ENCODE measurements around the gene DRAM2.

The DRAM2 gene

DNA sequence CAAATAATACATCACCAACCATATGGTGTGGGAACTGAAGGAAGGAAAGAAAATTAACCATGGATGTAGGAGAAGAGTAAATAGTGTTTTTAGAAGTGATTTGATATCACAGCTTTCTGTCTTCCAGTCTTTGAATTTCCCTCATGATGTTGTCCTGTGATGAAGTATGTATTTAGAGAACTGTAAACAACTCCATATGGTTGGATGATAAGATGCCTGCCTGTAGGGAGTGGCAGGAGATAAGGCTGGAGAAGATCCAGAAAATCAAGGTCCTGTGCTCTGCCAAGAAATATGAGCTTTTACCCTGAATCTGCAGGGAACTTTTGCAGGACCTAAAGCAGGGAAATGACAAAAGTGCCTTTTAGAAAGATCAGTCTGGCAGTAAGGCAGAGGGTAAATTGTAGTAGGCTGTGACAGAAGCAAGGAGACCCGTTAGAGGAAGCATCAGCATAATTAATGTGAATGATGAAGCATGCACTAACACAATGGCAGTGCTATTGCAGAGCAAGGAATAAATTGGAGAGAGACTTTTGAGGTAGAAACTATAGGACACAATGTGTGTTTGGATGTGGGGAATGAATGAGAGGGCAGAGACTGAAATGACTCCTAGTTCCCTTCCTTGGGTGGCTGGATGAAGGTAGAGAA is 22.1 kb upstream of the DRAM2 start:
- no peak for DNase-seq (ENCODE audit: low spot score)
- no peaks in the 10 kb centered on the region for H3K27me3 ChIP-seq (ENCODE audit: control insufficient read depth in 3 of 3, insufficient read depth in 3 of 3, low read depth in 1 of 3, low read length in 3 of 3)
- H3K23ac ChIP-seq (ENCODE audit: low read depth, low read length, poor library complexity), result no peak overlapping the region
- H3K14ac ChIP-seq (ENCODE audit: low read length), result no peak overlapping the region
- H2AFZ ChIP-seq (ENCODE audit: low read length), result no peak overlapping the region
- no peak overlapping the region for H2BK12ac ChIP-seq (ENCODE audit: low read length)
- H3K18ac ChIP-seq (ENCODE audit: low read length), result no peak overlapping the region
- no peak overlapping the region for H4K91ac ChIP-seq (ENCODE audit: low read depth, low read length, poor library complexity)
- H3K27ac ChIP-seq (replicated peaks; ENCODE audit: low read length), result no peak overlapping the region
- no peak overlapping the region for H4K8ac ChIP-seq (ENCODE audit: low read depth, low read length)
- no peak overlapping the region for H3K9ac ChIP-seq (ENCODE audit: low read depth, low read length, poor library complexity)
- H3K4ac ChIP-seq (ENCODE audit: low read length), result no peak overlapping the region
- no peaks in the 10 kb centered on the region for H3K9me3 ChIP-seq (replicated peaks in 1 of 2; ENCODE audit: control insufficient read depth in 2 of 2, insufficient read depth in 1 of 2, low read depth in 1 of 2, low read length in 2 of 2)
- no peak overlapping the region for H2BK15ac ChIP-seq (ENCODE audit: low read length)
- peaks cover 2 to 68% of the 10 kb centered on the region in 2 donors for H3K36me3 ChIP-seq (replicated peaks in 1 of 2; ENCODE audit: control insufficient read depth in 2 of 2, insufficient read depth in 2 of 2, low read length in 2 of 2)
- no peak overlapping the region for H2AK5ac ChIP-seq (ENCODE audit: low read depth, low read length)
- no peak overlapping the region for H2BK120ac ChIP-seq (ENCODE audit: low read depth, low read length)
- H3K79me1 ChIP-seq (ENCODE audit: low read depth, low read length), result no peaks in the 10 kb centered on the region
- H2BK5ac ChIP-seq (ENCODE audit: low read length), result no peak overlapping the region
- WGBS, 2 donors (ENCODE audit: extremely low coverage in 2 of 2, insufficient read length in 2 of 2, insufficient replicate concordance in 1 of 2), result no CpG with 5 or more reads among the region's 1 CpG
- H3K4me1 ChIP-seq (ENCODE audit: control insufficient read depth in 2 of 2, insufficient read depth in 1 of 2, low read depth in 1 of 2, low read length in 2 of 2), result no peaks in the 10 kb centered on the region
- H3K4me2 ChIP-seq (ENCODE audit: insufficient read depth, low read length, poor library complexity, severe bottlenecking), result no peak overlapping the region
- no peak overlapping the region for H3K4me3 ChIP-seq (ENCODE audit: low read length in 2 of 2)

DNA sequence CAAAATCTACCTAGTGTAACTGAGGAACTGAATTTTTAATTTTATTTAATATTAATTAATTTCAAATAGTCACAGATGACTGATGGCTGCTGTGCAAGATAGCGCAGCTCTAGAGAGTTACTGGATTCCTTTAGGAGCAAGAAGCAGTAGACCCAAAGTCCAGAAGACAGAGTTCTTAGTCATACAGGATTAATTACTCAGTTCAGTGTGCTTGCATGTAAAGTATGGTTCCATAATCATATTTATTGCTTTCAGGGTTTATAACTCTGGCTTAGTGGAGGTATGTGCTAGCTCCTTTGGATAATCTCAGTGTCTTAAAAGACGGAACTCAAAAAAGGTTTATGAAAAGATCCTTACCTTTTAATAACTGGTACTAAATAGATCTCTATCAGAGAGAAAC is 17.5 kb upstream of the DRAM2 start:
- Histone ChIP-seq H3K79me1 (ENCODE audit: low read depth, low read length) (no peaks in the 10 kb centered on the region), H2AFZ (ENCODE audit: low read length) (no peak overlapping the region), H2BK120ac (ENCODE audit: low read depth, low read length) (no peak overlapping the region), H3K27ac (replicated peaks; ENCODE audit: low read length) (no peak overlapping the region), H3K4me2 (ENCODE audit: insufficient read depth, low read length, poor library complexity, severe bottlenecking) (no peak overlapping the region), H3K4me1 (ENCODE audit: control insufficient read depth in 2 of 2, insufficient read depth in 1 of 2, low read depth in 1 of 2, low read length in 2 of 2) (no peaks in the 10 kb centered on the region), H3K36me3 (replicated peaks in 1 of 2; ENCODE audit: control insufficient read depth in 2 of 2, insufficient read depth in 2 of 2, low read length in 2 of 2) (peaks cover 7 to 85% of the 10 kb centered on the region in 2 donors), H2BK15ac (ENCODE audit: low read length) (no peak overlapping the region), H3K23ac (ENCODE audit: low read depth, low read length, poor library complexity) (no peak overlapping the region), H2BK12ac (ENCODE audit: low read length) (no peak overlapping the region), H3K27me3 (ENCODE audit: control insufficient read depth in 3 of 3, insufficient read depth in 3 of 3, low read depth in 1 of 3, low read length in 3 of 3) (no peaks in the 10 kb centered on the region), H3K14ac (ENCODE audit: low read length) (no peak overlapping the region), H4K91ac (ENCODE audit: low read depth, low read length, poor library complexity) (no peak overlapping the region), H3K9me3 (replicated peaks in 1 of 2; ENCODE audit: control insufficient read depth in 2 of 2, insufficient read depth in 1 of 2, low read depth in 1 of 2, low read length in 2 of 2) (peaks cover 0 to 21% of the 10 kb centered on the region in 2 donors), H2AK5ac (ENCODE audit: low read depth, low read length) (no peak overlapping the region), H4K8ac (ENCODE audit: low read depth, low read length) (no peak overlapping the region), H2BK5ac (ENCODE audit: low read length) (no peak overlapping the region), H3K4me3 (ENCODE audit: low read length in 2 of 2) (no peak overlapping the region), H3K9ac (ENCODE audit: low read depth, low read length, poor library complexity) (no peak overlapping the region), H3K18ac (ENCODE audit: low read length) (no peak overlapping the region), H3K4ac (ENCODE audit: low read length) (no peak overlapping the region)
- no peak for DNase-seq (ENCODE audit: low spot score)
- WGBS, 2 donors (ENCODE audit: extremely low coverage in 2 of 2, insufficient read length in 2 of 2, insufficient replicate concordance in 1 of 2), result no CpG with 5 or more reads among the region's 2 CpGs

DNA sequence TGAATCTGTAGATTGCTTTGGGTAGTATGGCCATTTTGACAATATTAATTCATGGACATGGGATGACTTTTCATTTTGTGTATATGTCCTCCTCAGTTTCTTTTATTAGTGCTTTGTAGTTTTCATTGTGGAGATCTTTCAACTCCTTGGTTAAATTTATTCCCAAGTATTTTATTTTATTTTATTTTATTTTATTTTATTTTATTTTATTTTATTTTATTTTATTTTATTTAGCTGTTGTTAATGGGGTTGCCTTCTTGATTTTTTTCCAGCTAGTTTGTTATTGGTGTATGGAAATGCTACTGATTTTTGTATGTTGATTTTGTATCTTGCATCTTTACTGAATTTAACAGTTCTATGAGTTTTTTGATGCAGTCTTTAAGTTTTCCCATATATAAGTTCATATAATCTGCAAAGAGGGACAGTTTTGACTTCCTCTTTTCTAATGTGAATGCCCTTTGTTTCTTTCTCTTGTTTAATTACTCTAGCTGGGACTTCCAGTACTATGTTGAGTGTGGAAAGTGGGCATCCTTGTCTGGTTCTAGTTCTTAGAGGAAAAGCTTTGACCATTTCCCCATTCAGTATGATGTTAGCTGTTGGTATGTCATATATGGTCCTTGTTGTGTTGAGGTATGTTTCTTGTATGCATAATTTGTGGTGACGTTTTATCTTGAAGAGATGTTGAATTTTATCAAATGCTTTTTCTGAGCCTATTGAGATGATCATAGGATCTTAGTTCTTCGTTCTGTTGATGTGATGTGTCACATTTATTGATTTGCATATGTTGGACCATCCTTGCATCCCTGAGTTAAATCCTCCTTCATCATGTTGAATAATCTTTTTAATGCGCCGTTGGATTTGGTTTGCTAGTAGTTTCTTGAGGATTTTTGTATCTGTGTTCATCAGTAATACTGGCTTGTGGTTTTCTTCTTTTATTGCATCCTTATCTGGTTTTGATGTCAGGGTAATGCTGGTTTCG is 14.4 kb upstream of the DRAM2 start:
- Histone ChIP-seq H2BK12ac (ENCODE audit: low read length) (no peak overlapping the region), H3K79me1 (ENCODE audit: low read depth, low read length) (peaks cover 2% of the 10 kb centered on the region), H3K4me2 (ENCODE audit: insufficient read depth, low read length, poor library complexity, severe bottlenecking) (no peak overlapping the region), H3K18ac (ENCODE audit: low read length) (no peak overlapping the region), H3K36me3 (replicated peaks in 1 of 2; ENCODE audit: control insufficient read depth in 2 of 2, insufficient read depth in 2 of 2, low read length in 2 of 2) (peaks cover 9 to 85% of the 10 kb centered on the region in 2 donors), H2BK120ac (ENCODE audit: low read depth, low read length) (no peak overlapping the region), H4K91ac (ENCODE audit: low read depth, low read length, poor library complexity) (no peak overlapping the region), H3K4ac (ENCODE audit: low read length) (no peak overlapping the region), H2AK5ac (ENCODE audit: low read depth, low read length) (no peak overlapping the region), H3K4me1 (ENCODE audit: control insufficient read depth in 2 of 2, insufficient read depth in 1 of 2, low read depth in 1 of 2, low read length in 2 of 2) (no peaks in the 10 kb centered on the region), H4K8ac (ENCODE audit: low read depth, low read length) (no peak overlapping the region), H2BK15ac (ENCODE audit: low read length) (no peak overlapping the region), H3K14ac (ENCODE audit: low read length) (no peak overlapping the region), H3K9ac (ENCODE audit: low read depth, low read length, poor library complexity) (no peak overlapping the region), H3K27me3 (ENCODE audit: control insufficient read depth in 3 of 3, insufficient read depth in 3 of 3, low read depth in 1 of 3, low read length in 3 of 3) (no peaks in the 10 kb centered on the region), H3K9me3 (replicated peaks in 1 of 2; ENCODE audit: control insufficient read depth in 2 of 2, insufficient read depth in 1 of 2, low read depth in 1 of 2, low read length in 2 of 2) (peaks cover 0 to 21% of the 10 kb centered on the region in 2 donors), H2AFZ (ENCODE audit: low read length) (no peak overlapping the region), H2BK5ac (ENCODE audit: low read length) (no peak overlapping the region), H3K4me3 (ENCODE audit: low read length in 2 of 2) (no peak overlapping the region), H3K27ac (replicated peaks; ENCODE audit: low read length) (no peak overlapping the region), H3K23ac (ENCODE audit: low read depth, low read length, poor library complexity) (no peak overlapping the region)
- DNase-seq (ENCODE audit: low spot score), result no peak
- WGBS, 2 donors (ENCODE audit: extremely low coverage in 2 of 2, insufficient read length in 2 of 2, insufficient replicate concordance in 1 of 2), result no CpG with 5 or more reads among the region's 5 CpGs

DNA sequence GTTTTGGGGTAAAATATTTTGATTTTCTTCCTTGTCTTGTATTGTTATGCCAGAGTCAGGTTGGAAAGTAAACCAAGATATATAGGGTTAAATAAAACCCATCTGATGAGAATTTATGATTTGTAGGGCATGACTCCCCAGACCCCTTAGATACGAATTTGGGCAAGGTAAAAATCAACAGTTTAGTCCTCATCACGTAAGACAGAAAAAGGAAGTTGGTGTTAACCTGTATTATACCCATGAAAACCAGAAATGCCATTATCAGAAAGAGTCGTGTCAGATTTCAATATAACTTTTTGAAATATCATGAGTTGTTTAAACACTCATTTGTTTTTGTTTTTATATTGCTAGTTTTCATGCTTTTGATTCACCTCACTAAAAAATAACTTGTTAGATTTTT is 11.9 kb upstream of the DRAM2 start:
- no peak overlapping the region for H3K27ac ChIP-seq (replicated peaks; ENCODE audit: low read length)
- DNase-seq (ENCODE audit: low spot score), result no peak
- H3K9me3 ChIP-seq (replicated peaks in 1 of 2; ENCODE audit: control insufficient read depth in 2 of 2, insufficient read depth in 1 of 2, low read depth in 1 of 2, low read length in 2 of 2), result peaks cover 0 to 21% of the 10 kb centered on the region in 2 donors
- no peak overlapping the region for H4K91ac ChIP-seq (ENCODE audit: low read depth, low read length, poor library complexity)
- H3K9ac ChIP-seq (ENCODE audit: low read depth, low read length, poor library complexity), result no peak overlapping the region
- no peak overlapping the region for H3K4me2 ChIP-seq (ENCODE audit: insufficient read depth, low read length, poor library complexity, severe bottlenecking)
- no peak overlapping the region for H2BK15ac ChIP-seq (ENCODE audit: low read length)
- H4K8ac ChIP-seq (ENCODE audit: low read depth, low read length), result no peak overlapping the region
- H3K18ac ChIP-seq (ENCODE audit: low read length), result no peak overlapping the region
- no CpG with 5 or more reads among the region's 3 CpGs for WGBS, 2 donors (ENCODE audit: extremely low coverage in 2 of 2, insufficient read length in 2 of 2, insufficient replicate concordance in 1 of 2)
- peaks cover 13 to 96% of the 10 kb centered on the region in 2 donors for H3K36me3 ChIP-seq (replicated peaks in 1 of 2; ENCODE audit: control insufficient read depth in 2 of 2, insufficient read depth in 2 of 2, low read length in 2 of 2)
- H3K79me1 ChIP-seq (ENCODE audit: low read depth, low read length), result peaks cover 4% of the 10 kb centered on the region
- H2AFZ ChIP-seq (ENCODE audit: low read length), result no peak overlapping the region
- H3K4me3 ChIP-seq (ENCODE audit: low read length in 2 of 2), result no peak overlapping the region
- no peak overlapping the region for H2BK5ac ChIP-seq (ENCODE audit: low read length)
- H3K4ac ChIP-seq (ENCODE audit: low read length), result no peak overlapping the region
- H2BK12ac ChIP-seq (ENCODE audit: low read length), result no peak overlapping the region
- H3K14ac ChIP-seq (ENCODE audit: low read length), result no peak overlapping the region
- H2BK120ac ChIP-seq (ENCODE audit: low read depth, low read length), result no peak overlapping the region
- no peaks in the 10 kb centered on the region for H3K27me3 ChIP-seq (ENCODE audit: control insufficient read depth in 3 of 3, insufficient read depth in 3 of 3, low read depth in 1 of 3, low read length in 3 of 3)
- no peaks in the 10 kb centered on the region for H3K4me1 ChIP-seq (ENCODE audit: control insufficient read depth in 2 of 2, insufficient read depth in 1 of 2, low read depth in 1 of 2, low read length in 2 of 2)
- H3K23ac ChIP-seq (ENCODE audit: low read depth, low read length, poor library complexity), result no peak overlapping the region
- H2AK5ac ChIP-seq (ENCODE audit: low read depth, low read length), result no peak overlapping the region

Data from neuronal stem cell (in vitro differentiated cells).